T-helper 1 cell treated with Interleukin-12 subunit alpha and Interleukin-12 subunit beta and Interleukin-4 antibody, amounts not matched to agents 30 ng/mL and 1 ng/mL, for 36 hours (primary cell): ENCODE measurements around the gene AP3D1. TPM values are rescaled to one million over a fixed set of nuclear protein-coding genes. Genes with fewer than 3 reads are reported as not detected.
"Not testable (repeated sequence)": the region's sequence is repeated elsewhere in the genome, so short reads cannot be mapped to it uniquely, and the experiment has no call there.

ENCODE experiments used
- intact Hi-C: fragments of 100-400 bp; cut with micrococcal nuclease; formaldehyde crosslinking; loops from one replicate; pipeline ENCODE4 v1.15.1; 2024
- total RNA-seq: library from RNA; stranded (reverse); gene quantifications from 2 replicates; pipeline ENCODE4 v1.2.3, GENCODE V29; 2022

Gene AP3D1
- total RNA-seq, 1 donor from 2014 or later: 139 TPM

DNA sequence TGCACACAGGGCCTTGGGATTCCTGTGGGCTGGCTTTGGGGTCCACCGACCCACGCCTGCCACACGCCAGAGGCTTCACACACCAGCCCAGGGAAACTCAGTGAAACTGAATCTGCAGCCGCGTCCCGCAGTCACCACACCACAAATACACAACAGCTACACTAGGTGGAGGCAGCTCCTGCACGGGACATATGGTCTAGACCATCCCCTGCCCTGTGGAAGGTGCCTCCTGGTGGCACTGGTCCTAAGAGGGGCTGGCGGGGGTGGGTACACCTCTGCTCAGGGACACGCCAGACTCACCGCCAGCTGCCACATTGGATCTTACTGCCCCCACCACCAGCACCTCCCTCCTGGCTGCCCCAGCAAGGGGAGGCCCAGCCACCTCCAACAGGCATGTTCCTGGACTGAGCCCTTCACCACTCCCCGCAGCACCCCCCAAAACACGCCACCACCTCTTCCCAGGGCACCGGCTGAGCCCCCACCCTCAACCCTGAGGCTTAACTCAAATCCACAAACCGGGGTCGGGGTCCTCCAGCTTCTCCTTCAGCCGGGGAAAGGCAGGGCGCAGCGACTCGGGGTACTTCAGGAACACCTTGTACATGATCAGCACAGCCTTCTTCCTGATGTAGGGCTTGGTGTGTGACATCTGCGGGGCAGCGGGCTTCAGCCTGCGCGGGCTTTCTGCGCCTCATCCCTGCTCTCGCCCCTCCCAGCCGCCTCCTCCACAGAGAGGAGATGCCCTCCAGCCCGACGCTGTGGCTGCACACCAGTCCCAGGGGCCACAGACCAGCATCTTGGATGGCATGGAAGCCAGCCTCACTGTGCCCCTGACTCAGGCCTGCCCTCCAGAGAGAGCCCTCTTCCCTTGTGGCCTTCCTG lies 21.2 kb downstream of the AP3D1 start:
- intact Hi-C loops: no loop called here

DNA sequence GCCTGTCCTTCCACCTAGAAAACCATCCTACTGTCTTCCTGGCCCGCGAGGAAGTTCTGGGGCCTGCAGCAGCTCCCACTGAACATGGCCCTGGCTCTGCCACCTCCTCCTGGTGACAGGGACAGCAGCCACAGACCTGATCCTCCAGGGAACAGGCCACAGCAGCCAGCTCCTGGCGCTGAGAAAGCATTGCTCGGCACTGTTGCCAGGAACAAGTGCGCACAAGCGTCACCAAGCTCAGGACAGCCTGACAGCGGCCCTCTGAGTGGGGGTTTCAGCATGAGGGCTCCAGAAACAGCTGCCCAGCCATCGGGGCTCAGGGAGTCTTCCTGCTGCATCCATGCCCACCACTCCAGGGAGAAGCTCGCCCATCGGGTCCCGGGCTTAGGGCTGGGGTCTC lies 21.9 kb downstream of the AP3D1 start:
- intact Hi-C loops: no loop called here

- intact Hi-C loops: no loop called here
Observed at GRCh38 chr19:2129022-2129421, 22.3 kb downstream of the AP3D1 start.

- intact Hi-C loops: not testable (repeated sequence)
Observed at GRCh38 chr19:2128252-2128651, 23.1 kb downstream of the AP3D1 start.

DNA sequence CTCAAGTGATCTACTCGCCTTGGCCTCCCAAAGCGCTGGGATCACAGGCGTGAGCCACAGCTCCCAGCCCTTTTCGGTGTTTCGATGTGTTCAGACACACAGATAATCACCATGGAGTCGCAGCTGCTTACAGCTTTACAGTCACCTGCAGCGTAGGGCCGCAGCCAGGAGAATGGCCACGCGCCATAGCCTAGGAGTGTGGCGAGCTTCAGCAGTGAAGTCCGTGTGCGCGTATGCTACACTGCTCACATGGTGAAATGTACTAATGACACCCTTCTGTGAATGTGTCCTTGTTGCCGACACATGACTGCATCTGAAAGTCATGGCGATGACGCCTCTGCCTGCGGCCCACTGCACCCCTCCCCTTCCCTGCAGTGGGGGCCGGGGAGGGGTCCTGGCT lies 23.6 kb downstream of the AP3D1 start:
- intact Hi-C loops: no loop called here

DNA sequence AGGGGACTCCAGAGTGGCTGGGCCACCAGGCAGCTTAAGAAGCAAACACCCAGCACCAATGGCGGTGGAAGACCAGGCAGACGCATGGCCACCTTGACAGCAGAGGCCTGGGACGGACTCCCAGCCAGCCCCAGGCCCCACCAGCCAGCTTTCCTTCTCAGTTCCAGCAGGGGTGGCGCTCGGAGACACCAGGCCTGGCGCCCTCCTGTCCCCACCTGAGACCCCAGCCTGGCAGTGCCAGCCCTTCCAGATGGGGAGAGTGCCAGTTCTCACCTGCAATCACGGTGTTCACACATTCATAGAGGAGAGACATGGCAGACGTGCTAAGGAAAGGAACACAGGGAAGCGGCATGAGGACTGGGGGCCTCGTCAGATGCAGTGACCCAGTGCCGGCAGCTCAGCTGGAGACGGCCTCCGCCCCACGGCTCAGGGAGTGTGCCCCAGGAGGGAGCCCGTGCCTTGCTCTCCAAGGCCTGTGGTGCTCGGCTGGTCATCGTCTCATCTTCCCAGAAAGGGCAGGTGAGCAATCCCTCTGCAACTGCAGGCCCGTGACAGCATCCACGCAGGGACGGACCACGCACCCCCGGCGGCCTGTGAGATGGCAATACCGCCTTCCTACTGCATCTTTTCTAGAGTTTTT lies 24.4 kb downstream of the AP3D1 start:
- intact Hi-C loops: no loop called here

DNA sequence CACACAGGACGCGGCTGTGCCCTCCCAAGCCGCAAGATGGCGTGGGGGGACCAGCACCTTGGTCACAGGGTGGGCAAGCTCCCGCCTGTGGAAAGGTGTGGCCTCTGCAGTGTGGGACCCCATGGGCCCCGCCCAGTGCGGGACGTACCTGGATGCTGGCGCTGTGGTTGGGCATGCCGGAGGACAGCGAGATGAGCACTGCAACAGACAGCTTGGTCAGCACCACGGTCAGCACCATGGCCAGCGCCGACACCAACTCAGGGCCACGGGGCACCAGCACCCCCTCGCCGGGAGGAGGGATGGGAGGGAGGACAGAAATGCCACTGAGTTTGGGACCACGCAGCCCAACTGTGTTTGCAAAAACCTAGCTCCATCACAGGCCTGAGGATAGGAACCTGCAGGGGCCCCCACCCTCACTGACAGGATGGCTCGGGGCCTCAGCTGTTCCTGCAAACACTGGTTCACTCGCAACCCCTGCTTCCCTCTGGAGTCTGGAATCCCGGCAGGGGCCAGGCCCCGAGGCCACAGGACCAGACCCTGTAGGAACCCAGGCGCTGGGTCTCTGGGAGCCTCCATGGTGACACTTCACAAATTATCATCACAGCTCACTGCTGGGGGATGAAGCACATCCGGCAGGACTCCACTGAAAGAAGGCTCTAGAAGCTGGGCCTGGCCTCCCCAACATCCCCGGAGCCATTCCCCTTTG lies 27.5 kb downstream of the AP3D1 start:
- intact Hi-C loops: no loop called here

- intact Hi-C loops: no loop called here
Observed at GRCh38 chr19:2122982-2123381, 28.4 kb downstream of the AP3D1 start.

DNA sequence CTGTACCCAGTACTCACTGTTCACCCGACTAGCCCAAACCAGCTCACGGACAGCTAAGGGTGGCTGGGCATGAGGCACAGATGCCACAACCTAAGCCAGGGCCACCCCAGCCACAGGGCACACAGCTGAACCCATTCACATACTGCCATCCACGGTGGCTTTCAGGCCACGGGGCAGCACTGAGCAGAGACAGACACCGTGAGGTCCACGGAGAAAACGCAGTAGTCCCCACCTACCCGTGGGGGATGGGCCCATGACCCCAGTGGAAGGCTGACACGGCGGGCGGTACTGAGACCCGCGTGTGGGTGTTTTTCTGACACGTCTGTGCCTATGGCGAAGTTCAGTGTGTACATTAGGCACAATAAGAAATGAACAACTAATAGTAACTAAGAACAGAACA lies 29.1 kb downstream of the AP3D1 start:
- intact Hi-C loops: no loop called here

GRCh38 chr19:2121416-2122051 lies 29.8 kb downstream of the AP3D1 start:
- intact Hi-C loops: no loop called here

DNA sequence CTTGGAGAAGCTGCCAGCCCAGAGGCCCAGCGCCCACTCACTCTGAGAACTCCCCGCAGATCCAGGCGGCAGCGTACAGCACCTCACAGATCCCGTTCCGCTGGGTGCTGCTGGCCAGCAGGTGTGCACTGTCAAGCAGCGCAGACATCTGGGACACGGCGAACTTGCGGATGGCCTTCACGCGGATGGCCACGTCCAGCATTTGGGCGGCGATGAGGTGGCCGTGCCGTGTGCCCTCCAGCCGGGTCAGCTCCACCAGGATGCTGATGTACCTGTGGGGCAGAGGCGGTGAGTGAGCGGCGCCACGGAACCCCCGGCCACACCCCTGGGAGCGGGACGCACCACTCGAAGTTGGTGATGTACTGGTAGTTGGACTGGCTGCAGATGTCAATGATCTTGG lies 30.5 kb downstream of the AP3D1 start:
- intact Hi-C loops: no loop called here

GRCh38 chr19:2119921-2120785 lies 31.2 kb downstream of the AP3D1 start:
- intact Hi-C loops: no loop called here

- intact Hi-C loops: no loop called here
Observed at GRCh38 chr19:2118438-2118837, 32.9 kb downstream of the AP3D1 start.

DNA sequence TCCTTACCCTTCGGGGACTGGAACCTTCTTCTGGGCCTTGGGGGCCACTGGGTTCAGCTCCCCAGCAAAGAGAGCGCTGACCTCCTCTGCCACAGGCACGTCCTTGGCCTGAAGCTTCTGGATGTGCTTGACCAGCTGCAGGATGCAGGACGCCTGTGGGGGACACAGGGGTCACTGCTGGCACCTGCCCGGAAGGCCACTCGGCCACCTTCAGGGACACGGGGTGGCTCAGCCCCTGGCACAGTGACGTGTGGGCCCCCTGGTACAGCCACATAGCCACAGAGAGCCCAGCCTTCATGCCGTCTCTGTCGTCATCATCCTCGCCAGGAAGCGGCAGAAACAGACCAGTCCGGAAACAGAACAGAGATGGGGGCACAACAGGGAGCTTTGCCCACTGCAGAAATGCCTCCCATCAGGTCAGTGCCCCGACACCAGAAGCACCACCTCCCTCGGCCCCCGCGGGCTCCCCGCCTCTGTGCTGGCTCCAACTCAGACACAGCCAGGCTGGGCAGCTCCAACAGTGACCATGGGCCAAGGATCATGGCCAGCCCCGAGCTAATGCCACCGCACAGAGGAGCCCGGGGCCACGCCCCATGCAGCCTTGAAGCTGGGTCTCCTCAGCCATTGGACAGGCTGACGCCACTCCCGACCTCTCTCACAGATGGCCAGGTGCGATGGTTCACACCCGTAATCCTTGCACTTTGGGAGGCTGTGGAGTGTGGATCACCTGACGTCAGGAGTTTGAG lies 34.0 kb downstream of the AP3D1 start:
- intact Hi-C loops: no loop called here

- intact Hi-C loops: no loop called here
Observed at GRCh38 chr19:2116507-2116906, 34.9 kb downstream of the AP3D1 start.

- intact Hi-C loops: no loop called here
Observed at GRCh38 chr19:2115911-2116426, 35.4 kb downstream of the AP3D1 start.

DNA sequence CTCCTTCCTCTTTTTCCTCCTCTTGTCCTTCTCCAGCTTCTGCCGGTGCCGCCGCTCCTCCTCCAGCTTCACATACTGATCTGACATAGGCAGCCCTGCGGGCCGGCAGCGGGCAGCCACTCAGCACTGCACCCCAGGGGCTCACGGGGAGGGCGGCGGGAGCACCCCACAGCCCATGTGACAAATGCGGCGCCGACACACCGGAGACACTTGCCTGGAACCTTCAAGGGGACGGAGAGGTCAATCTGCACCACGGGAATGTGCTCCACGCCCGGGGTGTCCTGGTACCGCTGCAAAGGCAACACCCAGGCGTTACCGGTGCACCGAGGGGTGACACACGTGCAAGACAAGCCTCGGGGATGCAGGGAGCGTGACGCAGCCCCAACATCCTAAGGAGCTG lies 36.0 kb downstream of the AP3D1 start:
- intact Hi-C loops: no loop called here

DNA sequence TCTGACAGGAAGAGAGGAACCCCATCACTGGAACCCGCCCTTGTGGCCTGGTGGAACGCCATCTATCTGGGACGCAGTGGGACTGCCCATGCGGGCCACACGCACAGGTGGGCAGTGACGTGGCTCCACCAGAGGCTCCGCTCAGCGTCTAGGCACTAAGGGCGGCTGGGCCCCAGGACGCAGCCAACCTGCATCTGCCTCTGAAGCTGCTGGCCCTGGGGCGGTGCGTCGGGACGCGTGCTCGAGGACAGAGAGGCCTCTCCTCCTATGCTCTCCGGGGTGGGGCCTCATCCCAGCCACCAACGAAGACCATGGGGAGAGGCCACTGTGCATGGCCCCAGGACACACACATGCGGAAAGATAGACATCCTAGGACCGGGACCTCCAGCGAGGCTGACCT lies 36.5 kb downstream of the AP3D1 start:
- intact Hi-C loops: no loop called here

GRCh38 chr19:2114218-2114617 lies 37.1 kb downstream of the AP3D1 start:
- intact Hi-C loops: no loop called here
